ENCODE results near the gene COMMD6. TPM values are rescaled to one million over a fixed set of nuclear protein-coding genes. Genes with fewer than 3 reads are reported as not detected.

Gene COMMD6
- total and polyA plus RNA-seq, 2 experiments from 2014 or later, result 34.9 to 339 TPM

- no peaks in the 10 kb centered on the region for H3K9me3 Mint-ChIP-seq
- no peaks in the 10 kb centered on the region for H3K4me1 Mint-ChIP-seq
- Histone ChIP-seq H3K9me2 (ENCODE audit: insufficient read depth) (no peaks in the 10 kb centered on the region), H3F3A (replicated peaks; ENCODE audit: low read depth) (no peaks in the 10 kb centered on the region), H4K20me1 (replicated peaks; ENCODE audit: insufficient read depth) (no peaks in the 10 kb centered on the region), H3K4me3 (no peak overlapping the region), H3K27me3 (ENCODE audit: insufficient read depth) (no peaks in the 10 kb centered on the region), H3K79me2 (replicated peaks; ENCODE audit: insufficient read depth) (no peaks in the 10 kb centered on the region), H3K27ac (ENCODE audit: low read depth) (no peak overlapping the region), H3K4me1 (ENCODE audit: insufficient read depth) (no peaks in the 10 kb centered on the region), H3K36me3 (ENCODE audit: insufficient read depth) (no peaks in the 10 kb centered on the region), H3K4me2 (no peak overlapping the region), H2AFZ (no peak overlapping the region)
- no peaks in the 10 kb centered on the region for H3K36me3 Mint-ChIP-seq (ENCODE audit: low read depth)
- no peak for DNase-seq (ENCODE audit: low spot score)
- no peaks in the 10 kb centered on the region for H3K27me3 Mint-ChIP-seq (ENCODE audit: insufficient read depth, low read depth, poor library complexity)
- no peak overlapping the region for H3K4me3 Mint-ChIP-seq
- H3K27ac Mint-ChIP-seq, result no peak overlapping the region
- no peak for TF ChIP-seq CTCF (conservative IDR thresholded peaks at IDR 0.05; ENCODE audit: low read depth in 2 of 2)
- no peak for TF ChIP-seq REST (IDR thresholded peaks at IDR 0.05; ENCODE audit: unreplicated experiment)
- no peak for TF ChIP-seq ZNF331 (CRISPR knock-in tag; IDR thresholded peaks at IDR 0.05; ENCODE audit: low read depth)
- no peak for TF ChIP-seq ZNF114 (CRISPR knock-in tag; IDR thresholded peaks at IDR 0.05)
- no peak for TF ChIP-seq NANOG (IDR thresholded peaks at IDR 0.05; ENCODE audit: borderline replicate concordance)
- no peak for TF ChIP-seq POLR2AphosphoS5 (IDR thresholded peaks at IDR 0.05; ENCODE audit: low read depth)
- TF ChIP-seq EZH2phosphoT487 (IDR thresholded peaks at IDR 0.05; ENCODE audit: unreplicated experiment), result no peak
- TF ChIP-seq ETS1 (IDR thresholded peaks at IDR 0.05), result no peak
- TF ChIP-seq EZH2 (IDR thresholded peaks at IDR 0.05; ENCODE audit: low read depth, unreplicated experiment), result no peak
- no peak for TF ChIP-seq CREB1 (CRISPR knock-in tag; IDR thresholded peaks at IDR 0.05; ENCODE audit: low read depth)
- ATAC-seq, result no peak
Observed at GRCh38 chr13:75494491-75494890, 43.1 kb downstream of the COMMD6 start.

GRCh38 chr13:75493156-75493555 is 44.5 kb downstream of the COMMD6 start:
- ATAC-seq (no peak), DNase-seq (ENCODE audit: low spot score) (no peak)
- Histone ChIP-seq H4K20me1 (replicated peaks; ENCODE audit: insufficient read depth) (no peaks in the 10 kb centered on the region), H3K27me3 (ENCODE audit: insufficient read depth) (no peaks in the 10 kb centered on the region), H3K36me3 (ENCODE audit: insufficient read depth) (no peaks in the 10 kb centered on the region), H3K4me2 (no peak overlapping the region), H3K9me2 (ENCODE audit: insufficient read depth) (no peaks in the 10 kb centered on the region), H2AFZ (no peak overlapping the region), H3K4me3 (no peak overlapping the region), H3K79me2 (replicated peaks; ENCODE audit: insufficient read depth) (no peaks in the 10 kb centered on the region), H3F3A (replicated peaks; ENCODE audit: low read depth) (no peaks in the 10 kb centered on the region), H3K4me1 (ENCODE audit: insufficient read depth) (no peaks in the 10 kb centered on the region), H3K27ac (ENCODE audit: low read depth) (no peak overlapping the region)
- Mint-ChIP-seq H3K27me3 (ENCODE audit: insufficient read depth, low read depth, poor library complexity) (no peaks in the 10 kb centered on the region), H3K27ac (no peak overlapping the region), H3K4me3 (no peak overlapping the region), H3K4me1 (no peaks in the 10 kb centered on the region), H3K36me3 (ENCODE audit: low read depth) (no peaks in the 10 kb centered on the region), H3K9me3 (no peaks in the 10 kb centered on the region)
- TF ChIP-seq CTCF (conservative IDR thresholded peaks at IDR 0.05; ENCODE audit: low read depth in 2 of 2), result no peak
- TF ChIP-seq JUNB (IDR thresholded peaks at IDR 0.05; ENCODE audit: unreplicated experiment), result no peak
